ENCODE results near the gene NEK6. TPM values are rescaled to one million over a fixed set of nuclear protein-coding genes. Genes with fewer than 3 reads are reported as not detected.

NEK6 gene
- total RNA-seq, 4 donors from 2014 or later, result 6.0 to 14.7 (median 9.1) TPM

GRCh38 chr9:124260769-124261603 lies 3.2 kb downstream of the NEK6 start:
- 65 to 71% methylated on average over 15 of the region's 15 CpGs for WGBS, 2 donors
- no peak overlapping the region for H3K4me3 ChIP-seq (ENCODE audit: low read depth, poor library complexity, severe bottlenecking)
- DNase-seq (ENCODE audit: low spot score in 2 of 2), result no peak
- intact Hi-C loops (cut with DNase I; ENCODE audit: low total_unique reads), result no loop called here
- no peak for TF ChIP-seq POLR2A (IDR thresholded peaks at IDR 0.05)
- TF ChIP-seq, protein P1, sequence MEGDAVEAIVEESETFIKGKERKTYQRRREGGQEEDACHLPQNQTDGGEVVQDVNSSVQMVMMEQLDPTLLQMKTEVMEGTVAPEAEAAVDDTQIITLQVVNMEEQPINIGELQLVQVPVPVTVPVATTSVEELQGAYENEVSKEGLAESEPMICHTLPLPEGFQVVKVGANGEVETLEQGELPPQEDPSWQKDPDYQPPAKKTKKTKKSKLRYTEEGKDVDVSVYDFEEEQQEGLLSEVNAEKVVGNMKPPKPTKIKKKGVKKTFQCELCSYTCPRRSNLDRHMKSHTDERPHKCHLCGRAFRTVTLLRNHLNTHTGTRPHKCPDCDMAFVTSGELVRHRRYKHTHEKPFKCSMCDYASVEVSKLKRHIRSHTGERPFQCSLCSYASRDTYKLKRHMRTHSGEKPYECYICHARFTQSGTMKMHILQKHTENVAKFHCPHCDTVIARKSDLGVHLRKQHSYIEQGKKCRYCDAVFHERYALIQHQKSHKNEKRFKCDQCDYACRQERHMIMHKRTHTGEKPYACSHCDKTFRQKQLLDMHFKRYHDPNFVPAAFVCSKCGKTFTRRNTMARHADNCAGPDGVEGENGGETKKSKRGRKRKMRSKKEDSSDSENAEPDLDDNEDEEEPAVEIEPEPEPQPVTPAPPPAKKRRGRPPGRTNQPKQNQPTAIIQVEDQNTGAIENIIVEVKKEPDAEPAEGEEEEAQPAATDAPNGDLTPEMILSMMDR (IDR thresholded peaks at IDR 0.05), result no peak

- WGBS, 2 donors, result 75 to 81% methylated on average over 13 of the region's 13 CpGs
- intact Hi-C loops (cut with DNase I; ENCODE audit: low total_unique reads), result no loop called here
- no peak overlapping the region for H3K4me3 ChIP-seq (ENCODE audit: low read depth, poor library complexity, severe bottlenecking)
- DNase-seq (ENCODE audit: low spot score in 2 of 2), result no peak
- TF ChIP-seq, protein P1 (IDR thresholded peaks at IDR 0.05), result no peak
- no peak for TF ChIP-seq POLR2A (IDR thresholded peaks at IDR 0.05)
Measured at GRCh38 chr9:124261736-124262648, 4.2 kb downstream of the NEK6 start.

GRCh38 chr9:124262649-124262972 lies 4.9 kb downstream of the NEK6 start:
- H3K4me3 ChIP-seq (ENCODE audit: low read depth, poor library complexity, severe bottlenecking), result no peak overlapping the region
- intact Hi-C loops (cut with DNase I; ENCODE audit: low total_unique reads), result no loop called here
- 86 to 87% methylated on average over 5 of the region's 5 CpGs for WGBS, 2 donors
- no peak for DNase-seq (ENCODE audit: low spot score in 2 of 2)
- TF ChIP-seq, protein P1 (IDR thresholded peaks at IDR 0.05), result no peak
- TF ChIP-seq POLR2A (IDR thresholded peaks at IDR 0.05), result no peak

GRCh38 chr9:124263213-124263612 lies 5.5 kb downstream of the NEK6 start:
- H3K4me3 ChIP-seq (ENCODE audit: low read depth, poor library complexity, severe bottlenecking), result no peak overlapping the region
- TF ChIP-seq, protein P1 (IDR thresholded peaks at IDR 0.05), result no peak
- TF ChIP-seq POLR2A (IDR thresholded peaks at IDR 0.05), result no peak
- intact Hi-C loops (cut with DNase I; ENCODE audit: low total_unique reads), result no loop called here
- 73 to 79% methylated on average over 11 of the region's 11 CpGs for WGBS, 2 donors
- DNase-seq (ENCODE audit: low spot score in 2 of 2), result no peak

DNA sequence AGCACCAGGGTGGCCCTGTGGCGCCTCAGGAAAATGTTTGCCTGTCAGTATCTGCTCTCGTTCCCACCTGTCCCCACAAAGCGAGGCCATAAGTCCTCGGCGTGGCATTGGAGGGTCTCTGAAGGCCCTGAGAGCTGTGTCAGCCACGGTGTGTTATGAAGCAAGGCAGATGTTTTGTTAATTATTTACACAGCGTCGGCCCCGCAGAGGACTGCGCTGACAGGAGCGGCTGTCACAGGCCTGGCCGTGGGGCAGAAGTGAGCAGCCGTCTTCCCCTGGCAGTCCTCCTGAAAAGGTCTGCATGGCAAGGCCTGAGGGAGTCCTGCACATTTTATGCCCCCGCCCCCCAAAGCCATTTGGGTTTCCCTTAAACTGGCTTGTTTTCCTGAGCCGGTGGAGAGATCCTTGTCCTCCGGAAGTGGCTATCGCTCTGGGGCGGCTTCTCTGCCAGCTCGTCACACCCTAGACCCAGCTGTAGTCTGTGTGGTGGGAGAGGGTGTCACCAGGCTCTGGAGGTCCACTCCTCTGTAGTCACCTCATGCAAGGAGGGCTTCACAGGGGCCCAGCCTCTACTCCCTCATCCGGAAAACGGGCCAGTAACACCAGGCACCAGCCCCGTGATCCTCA lies 6.2 kb downstream of the NEK6 start:
- no peak overlapping the region for H3K4me3 ChIP-seq (ENCODE audit: low read depth, poor library complexity, severe bottlenecking)
- DNase-seq (ENCODE audit: low spot score in 2 of 2), result no peak
- intact Hi-C loops (cut with DNase I; ENCODE audit: low total_unique reads), result no loop called here

More for the DNA sequence above, 6.2 kb downstream of the NEK6 start:
- 82 to 86% methylated on average over 22 of the region's 22 CpGs for WGBS, 2 donors
- TF ChIP-seq POLR2A (IDR thresholded peaks at IDR 0.05), result no peak
- TF ChIP-seq, protein P1 (IDR thresholded peaks at IDR 0.05), result no peak

All from lower leg skin (tissue), 4 donors.